GM18502 (cell line): ENCODE data around the gene LACTBL1.
"Not testable (repeated sequence)": the region's sequence is repeated elsewhere in the genome, so short reads cannot be mapped to it uniquely, and the experiment has no call there.

ENCODE experiments used
- ATAC-seq: cut with Tn5 transposase; IDR thresholded peaks from one replicate; pipeline ENCODE4 v1.9.1; 2021; ENCODE audit warnings: mild to moderate bottlenecking; ENCODE audit not compliant: unreplicated experiment, poor library complexity

The LACTBL1 gene

GRCh38 chr1:22972760-22973159, at the start of gene LACTBL1:
LACTBL1 (minus strand) TSS chr1:22972866; CDS start chr1:22972316, 550 bp downstream.
- ATAC-seq = no peak

DNA sequence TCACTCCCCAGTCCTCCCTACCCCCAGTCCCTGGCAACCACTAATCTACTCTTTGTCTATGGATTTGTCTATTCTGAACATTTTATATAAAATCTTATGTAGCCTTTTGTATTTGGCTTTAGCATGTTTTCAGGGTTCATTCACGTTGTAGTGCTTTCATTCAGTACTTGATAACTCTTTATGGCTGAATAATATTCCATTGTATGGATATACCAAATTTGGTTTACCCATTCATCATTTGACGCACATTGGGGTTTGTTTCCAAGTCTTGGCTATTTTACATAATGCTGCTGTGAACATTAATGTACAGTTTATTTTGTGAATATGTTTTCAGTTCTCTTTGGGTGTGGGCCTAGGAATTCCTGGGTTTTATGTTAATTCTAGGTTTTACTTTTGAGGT, 49.2 kb upstream of the LACTBL1 start:
- ATAC-seq = no peak

DNA sequence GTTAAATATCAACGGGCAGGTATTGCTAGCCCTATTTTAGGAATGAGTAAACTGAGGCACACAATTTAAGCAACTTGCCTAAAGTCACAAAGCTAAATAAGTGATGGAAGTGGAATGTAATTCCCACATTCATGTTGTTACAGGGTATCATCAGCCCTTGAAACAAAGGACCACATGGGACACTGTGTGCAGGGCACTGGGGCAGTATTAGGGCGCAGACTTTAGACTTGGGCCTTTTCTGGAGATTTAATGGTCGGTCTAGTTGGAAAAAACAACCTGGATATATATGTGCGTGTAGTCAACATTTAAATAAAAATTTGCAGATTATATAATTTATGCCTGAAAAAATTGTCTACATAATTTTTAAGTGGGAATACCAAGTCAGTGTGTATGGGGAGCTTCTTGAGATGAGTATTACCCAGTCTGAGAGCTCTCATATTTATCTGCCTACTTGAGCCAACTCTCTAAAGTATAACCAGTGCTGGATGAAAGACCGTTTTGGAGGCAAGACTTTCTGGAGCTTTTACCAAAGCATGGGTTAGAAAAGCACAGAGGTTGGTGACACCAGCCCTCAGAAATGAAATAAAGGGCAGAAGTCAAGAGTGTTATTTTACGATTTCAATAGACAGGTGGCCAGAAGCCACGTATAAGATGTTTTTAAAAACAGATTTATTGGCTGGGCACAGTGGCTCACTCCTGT, 48.2 kb upstream of the LACTBL1 start:
- no peak for ATAC-seq

GRCh38 chr1:23019863-23020625, 47.4 kb upstream of the LACTBL1 start:
- ATAC-seq = peak; percentile 25

DNA sequence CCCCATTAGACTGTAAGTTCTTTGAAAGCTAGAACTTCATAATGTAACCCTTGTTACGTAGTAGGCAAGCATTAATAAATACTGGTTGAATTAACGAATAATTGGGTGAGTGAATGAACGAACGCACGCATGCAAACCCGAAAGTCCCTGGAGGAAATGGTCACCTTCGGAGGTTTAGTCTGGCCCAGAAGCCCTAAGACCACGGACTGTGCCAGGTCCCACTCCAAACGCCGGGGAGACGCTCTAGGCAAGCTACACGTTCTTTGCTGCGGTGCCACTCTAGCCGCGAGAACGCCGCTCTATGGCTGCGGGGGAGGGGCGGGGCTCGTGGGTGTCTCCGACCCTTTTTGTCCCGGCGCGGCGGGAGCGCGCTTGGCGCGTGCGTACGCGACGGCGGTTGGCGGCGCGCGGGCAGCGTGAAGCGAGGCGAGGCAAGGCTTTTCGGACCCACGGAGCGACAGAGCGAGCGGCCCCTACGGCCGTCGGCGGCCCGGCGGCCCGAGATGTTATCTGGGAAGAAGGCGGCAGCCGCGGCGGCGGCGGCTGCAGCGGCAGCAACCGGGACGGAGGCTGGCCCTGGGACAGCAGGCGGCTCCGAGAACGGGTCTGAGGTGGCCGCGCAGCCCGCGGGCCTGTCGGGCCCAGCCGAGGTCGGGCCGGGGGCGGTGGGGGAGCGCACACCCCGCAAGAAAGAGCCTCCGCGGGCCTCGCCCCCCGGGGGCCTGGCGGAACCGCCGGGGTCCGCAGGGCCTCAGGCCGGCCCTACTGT, 46.6 kb upstream of the LACTBL1 start, which contains the start of gene KDM1A:
KDM1A (plus strand) TSS at position 375 of the 769 bp plus-strand sequence; CDS start at position 504, 129 bp downstream.
- peak; percentile 92 for ATAC-seq

- no peak for ATAC-seq
Observed at GRCh38 chr1:23018661-23019093, 46.0 kb upstream of the LACTBL1 start.

DNA sequence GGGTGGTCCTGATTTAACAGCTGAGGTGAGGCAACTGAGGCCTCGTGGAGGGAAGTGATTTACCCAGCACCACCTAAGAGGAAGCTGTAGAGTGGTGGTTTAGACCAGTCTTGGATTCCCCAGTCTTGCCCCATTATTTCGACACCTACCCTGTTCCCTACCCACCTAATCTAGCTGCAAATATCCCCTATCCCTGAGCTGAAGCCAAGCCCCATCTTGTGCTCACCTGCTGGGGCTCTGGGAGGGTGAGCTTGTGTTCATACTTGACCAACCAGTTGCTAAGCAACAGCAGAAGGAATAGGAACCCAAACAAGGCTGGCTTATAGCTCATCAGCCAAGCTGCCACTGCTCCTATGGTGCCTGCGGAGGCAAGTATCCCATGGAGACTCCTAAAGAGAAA, 41.0 kb upstream of the LACTBL1 start:
- ATAC-seq = no peak

DNA sequence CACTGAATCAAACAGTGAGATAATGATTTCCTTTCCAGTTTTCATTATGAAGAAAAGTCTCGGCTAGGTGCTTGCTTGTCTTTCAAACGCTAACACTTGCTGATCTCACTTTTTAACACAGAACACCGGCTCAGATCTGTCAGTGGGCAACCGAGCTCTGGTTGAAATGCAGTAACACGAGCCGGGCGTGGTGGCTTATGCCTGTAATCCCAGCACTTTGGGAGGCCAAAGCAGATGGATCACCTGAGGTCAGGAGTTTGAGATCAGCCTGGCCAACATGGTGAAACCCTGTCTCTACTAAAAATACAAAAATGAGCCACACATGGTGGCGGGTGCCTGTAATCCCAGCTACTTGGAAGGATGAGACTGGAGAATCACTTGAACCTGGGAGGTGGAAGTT, 37.4 kb upstream of the LACTBL1 start:
- ATAC-seq = not testable (repeated sequence)

DNA sequence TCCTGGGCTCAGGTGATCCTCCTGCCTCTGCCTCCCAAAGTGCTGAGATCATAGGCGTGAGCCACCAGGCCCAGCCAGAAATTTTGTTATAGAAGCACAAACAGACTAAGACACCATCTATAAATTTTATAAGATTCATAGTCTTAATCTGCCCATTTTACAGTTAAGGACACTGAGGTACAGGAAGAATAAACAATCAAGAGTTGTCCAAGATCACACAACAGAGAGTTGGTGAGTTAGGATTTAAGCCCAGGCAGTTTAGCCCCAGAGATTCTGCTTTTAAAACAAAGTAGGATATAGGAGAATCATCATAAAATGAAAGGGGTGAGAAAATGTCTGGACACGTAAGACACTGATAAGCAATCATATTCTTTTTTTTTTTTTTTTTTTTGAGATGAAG, 36.2 kb upstream of the LACTBL1 start:
- no peak for ATAC-seq

DNA sequence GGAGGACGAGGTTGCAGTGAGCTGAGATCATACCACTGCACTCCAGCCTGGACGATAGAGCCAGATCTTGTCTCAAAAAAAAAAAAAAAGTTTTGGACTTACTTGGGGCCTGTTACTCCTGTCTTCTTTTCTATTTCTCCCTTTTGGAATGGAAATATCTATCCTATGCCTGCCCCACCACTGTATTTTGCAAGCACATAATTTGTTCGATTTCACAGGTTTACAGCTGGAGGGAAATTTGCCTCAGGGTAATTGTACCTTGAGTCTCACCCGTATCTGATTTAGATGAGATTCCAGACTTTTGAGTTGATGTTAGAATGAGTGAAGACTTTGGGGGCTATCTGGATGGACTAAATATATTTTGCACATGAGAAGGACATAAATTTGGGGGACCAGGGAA, 34.4 kb upstream of the LACTBL1 start:
- ATAC-seq = no peak

- not testable (repeated sequence) for ATAC-seq
Observed at GRCh38 chr1:23004769-23005168, 32.1 kb upstream of the LACTBL1 start.

GRCh38 chr1:23004112-23004511, 31.4 kb upstream of the LACTBL1 start:
- no peak for ATAC-seq

DNA sequence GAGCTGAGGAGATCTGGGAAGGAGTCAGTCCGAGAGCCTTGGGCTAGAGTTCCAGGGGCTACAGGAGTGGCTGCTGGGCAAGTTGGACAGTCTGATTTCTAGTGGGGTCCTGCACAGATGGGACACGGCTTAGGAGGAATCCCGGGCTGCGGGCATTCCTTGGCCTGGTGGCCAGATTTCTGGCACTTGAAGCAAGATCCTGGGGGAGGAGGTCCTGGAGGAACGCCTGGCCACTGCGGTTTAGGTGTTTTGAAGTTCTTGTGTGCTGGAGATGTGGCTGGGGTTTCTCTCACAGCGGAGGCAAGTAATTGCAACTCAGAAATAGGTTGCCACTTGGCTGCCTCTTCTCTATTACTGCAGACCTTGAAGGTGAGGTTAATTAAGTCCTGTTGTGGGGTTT, 29.6 kb upstream of the LACTBL1 start:
- not testable (repeated sequence) for ATAC-seq

DNA sequence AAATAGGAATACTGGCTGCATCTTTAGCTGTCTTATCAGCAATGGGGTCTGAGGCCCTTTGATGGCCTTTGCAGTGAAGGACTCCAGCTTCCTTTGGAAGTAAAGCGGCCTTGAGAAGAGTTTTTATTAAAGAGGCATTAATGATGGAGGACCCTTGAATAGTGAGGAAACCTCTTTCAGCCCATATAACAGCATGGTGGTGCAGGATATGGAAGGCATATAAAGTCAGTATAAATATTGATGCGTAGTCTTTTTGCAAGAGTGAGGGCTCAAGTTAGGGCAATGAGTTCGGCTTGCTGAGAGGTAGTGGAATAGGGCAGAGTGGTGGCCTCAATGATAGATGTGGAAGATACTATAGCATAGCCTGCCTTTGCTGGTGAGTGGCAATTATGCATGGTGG, 27.5 kb upstream of the LACTBL1 start:
- not testable (repeated sequence) for ATAC-seq

- not testable (repeated sequence) for ATAC-seq
Observed at GRCh38 chr1:22997528-22997927, 24.9 kb upstream of the LACTBL1 start.

GRCh38 chr1:22995774-22996173, 23.1 kb upstream of the LACTBL1 start:
- ATAC-seq = no peak

DNA sequence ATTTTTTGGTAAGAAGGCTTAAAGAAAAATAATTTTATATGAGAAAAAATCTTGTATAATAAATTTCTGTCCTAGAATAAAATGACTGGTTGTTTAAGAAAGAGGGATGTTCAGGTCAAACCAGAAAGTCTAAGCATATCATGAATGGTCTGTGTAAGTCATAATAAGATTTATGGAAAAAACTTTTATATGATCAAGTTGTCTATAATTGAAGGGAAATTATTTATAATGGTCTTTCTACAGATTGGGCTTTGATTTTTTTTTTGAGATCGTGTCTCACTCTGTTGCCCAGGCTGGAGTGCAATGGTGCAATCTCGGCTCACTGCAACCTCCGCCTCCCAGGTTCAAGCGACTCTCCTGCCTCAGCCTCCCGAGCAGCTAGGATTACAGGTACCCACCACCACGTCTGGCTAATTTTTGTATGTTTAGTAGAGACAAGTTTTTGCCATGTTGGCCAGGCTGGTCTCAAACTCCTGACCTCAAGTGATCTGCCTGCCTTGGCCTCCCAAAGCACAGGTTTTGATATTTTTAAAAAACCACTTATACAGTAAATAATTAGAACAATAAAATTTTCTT, 20.6 kb upstream of the LACTBL1 start:
- ATAC-seq = not testable (repeated sequence)

GRCh38 chr1:22992384-22992783, 19.7 kb upstream of the LACTBL1 start:
- not testable (repeated sequence) for ATAC-seq

DNA sequence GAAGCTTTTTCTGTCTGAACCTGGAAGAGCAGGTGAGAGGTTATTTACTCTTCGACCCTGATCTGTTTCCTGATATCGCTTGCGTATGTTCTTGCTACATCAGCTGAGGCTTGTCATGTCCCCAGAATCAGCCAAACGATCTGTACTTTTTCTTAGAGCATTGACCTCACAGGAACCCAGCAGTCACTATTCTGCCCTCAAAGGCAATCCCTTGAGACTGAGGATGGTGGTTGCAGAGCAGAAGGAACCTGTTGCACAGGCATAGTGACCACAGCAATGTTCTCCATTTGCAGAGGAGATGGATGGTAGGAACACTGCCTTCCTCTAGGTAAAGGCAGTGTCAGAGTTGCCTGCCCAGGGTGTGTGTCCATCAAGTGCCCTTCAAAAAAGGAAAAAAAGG, 11.3 kb upstream of the LACTBL1 start:
- ATAC-seq = no peak

- not testable (repeated sequence) for ATAC-seq
Observed at GRCh38 chr1:22980471-22980790, 7.8 kb upstream of the LACTBL1 start.

- no peak for ATAC-seq
Observed at GRCh38 chr1:22978299-22978698, 5.6 kb upstream of the LACTBL1 start.
